ENCODE results near the gene MYRF.

MYRF gene

GRCh38 chr11:61713906-61714305, 38.5 kb upstream of the MYRF start:
- no peak for DNase-seq (ENCODE audit: extremely low read depth, low read depth)
- H3K4me3 ChIP-seq (replicated peaks; ENCODE audit: low read depth, low read length) = no peak overlapping the region
- TF ChIP-seq, protein P1, sequence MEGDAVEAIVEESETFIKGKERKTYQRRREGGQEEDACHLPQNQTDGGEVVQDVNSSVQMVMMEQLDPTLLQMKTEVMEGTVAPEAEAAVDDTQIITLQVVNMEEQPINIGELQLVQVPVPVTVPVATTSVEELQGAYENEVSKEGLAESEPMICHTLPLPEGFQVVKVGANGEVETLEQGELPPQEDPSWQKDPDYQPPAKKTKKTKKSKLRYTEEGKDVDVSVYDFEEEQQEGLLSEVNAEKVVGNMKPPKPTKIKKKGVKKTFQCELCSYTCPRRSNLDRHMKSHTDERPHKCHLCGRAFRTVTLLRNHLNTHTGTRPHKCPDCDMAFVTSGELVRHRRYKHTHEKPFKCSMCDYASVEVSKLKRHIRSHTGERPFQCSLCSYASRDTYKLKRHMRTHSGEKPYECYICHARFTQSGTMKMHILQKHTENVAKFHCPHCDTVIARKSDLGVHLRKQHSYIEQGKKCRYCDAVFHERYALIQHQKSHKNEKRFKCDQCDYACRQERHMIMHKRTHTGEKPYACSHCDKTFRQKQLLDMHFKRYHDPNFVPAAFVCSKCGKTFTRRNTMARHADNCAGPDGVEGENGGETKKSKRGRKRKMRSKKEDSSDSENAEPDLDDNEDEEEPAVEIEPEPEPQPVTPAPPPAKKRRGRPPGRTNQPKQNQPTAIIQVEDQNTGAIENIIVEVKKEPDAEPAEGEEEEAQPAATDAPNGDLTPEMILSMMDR (IDR thresholded peaks at IDR 0.05; ENCODE audit: low read depth, low read length, missing control alignments) = no peak

DNA sequence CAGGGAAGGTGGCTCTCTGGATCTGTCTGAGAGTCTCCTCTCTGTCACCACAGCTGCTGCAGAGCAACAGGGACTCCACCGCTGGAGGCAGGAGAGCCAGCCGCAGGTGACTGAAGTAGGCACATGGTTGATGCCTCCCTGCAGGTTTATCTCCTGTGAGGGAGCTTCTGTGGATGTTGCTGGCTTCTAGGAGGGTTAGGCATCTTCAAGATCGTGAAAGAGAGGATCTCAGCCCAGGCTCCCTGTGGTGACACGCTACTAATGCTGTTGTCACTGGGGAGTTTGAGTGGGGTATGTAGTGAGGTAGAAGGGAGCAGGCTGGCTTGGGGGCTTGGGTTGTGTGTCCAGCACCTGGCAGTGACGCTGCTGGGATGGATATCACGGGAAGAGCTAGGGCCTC, 38.1 kb upstream of the MYRF start:
- H3K4me3 ChIP-seq (replicated peaks; ENCODE audit: low read depth, low read length) = no peak overlapping the region
- TF ChIP-seq, protein P1 (IDR thresholded peaks at IDR 0.05; ENCODE audit: low read depth, low read length, missing control alignments) = no peak
- DNase-seq (ENCODE audit: extremely low read depth, low read depth) = no peak

- no peak overlapping the region for H3K4me3 ChIP-seq (replicated peaks; ENCODE audit: low read depth, low read length)
- TF ChIP-seq, protein P1 (IDR thresholded peaks at IDR 0.05; ENCODE audit: low read depth, low read length, missing control alignments) = no peak
- no peak for DNase-seq (ENCODE audit: extremely low read depth, low read depth)
Measured at GRCh38 chr11:61714916-61715315, 37.5 kb upstream of the MYRF start.

DNA sequence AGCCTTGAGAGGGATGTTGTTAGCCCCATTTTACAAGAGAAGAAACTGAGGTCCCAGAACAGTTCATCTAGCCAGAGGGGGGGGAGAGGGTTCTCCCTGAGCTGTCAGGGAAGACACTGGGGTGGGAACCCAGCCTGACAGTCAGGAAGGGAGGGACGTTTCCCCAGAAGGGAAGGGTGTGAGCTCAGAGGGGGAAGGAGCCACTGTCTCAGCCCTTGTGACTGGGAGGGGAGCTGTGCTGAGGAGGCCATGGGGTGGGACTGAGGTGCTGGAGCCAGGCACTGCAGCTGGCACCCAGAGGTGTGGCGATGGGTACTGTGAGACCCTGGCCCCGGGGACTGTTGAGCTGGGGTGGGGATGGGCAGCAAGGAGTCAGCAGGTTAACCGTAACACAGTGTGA, 36.6 kb upstream of the MYRF start:
- no peak for DNase-seq (ENCODE audit: extremely low read depth, low read depth)
- H3K4me3 ChIP-seq (replicated peaks; ENCODE audit: low read depth, low read length) = no peak overlapping the region
- TF ChIP-seq, protein P1 (IDR thresholded peaks at IDR 0.05; ENCODE audit: low read depth, low read length, missing control alignments) = no peak

- no peak for DNase-seq (ENCODE audit: extremely low read depth, low read depth)
- H3K4me3 ChIP-seq (replicated peaks; ENCODE audit: low read depth, low read length) = no peak overlapping the region
- TF ChIP-seq, protein P1 (IDR thresholded peaks at IDR 0.05; ENCODE audit: low read depth, low read length, missing control alignments) = no peak
Measured at GRCh38 chr11:61716478-61717285, 35.8 kb upstream of the MYRF start.

DNA sequence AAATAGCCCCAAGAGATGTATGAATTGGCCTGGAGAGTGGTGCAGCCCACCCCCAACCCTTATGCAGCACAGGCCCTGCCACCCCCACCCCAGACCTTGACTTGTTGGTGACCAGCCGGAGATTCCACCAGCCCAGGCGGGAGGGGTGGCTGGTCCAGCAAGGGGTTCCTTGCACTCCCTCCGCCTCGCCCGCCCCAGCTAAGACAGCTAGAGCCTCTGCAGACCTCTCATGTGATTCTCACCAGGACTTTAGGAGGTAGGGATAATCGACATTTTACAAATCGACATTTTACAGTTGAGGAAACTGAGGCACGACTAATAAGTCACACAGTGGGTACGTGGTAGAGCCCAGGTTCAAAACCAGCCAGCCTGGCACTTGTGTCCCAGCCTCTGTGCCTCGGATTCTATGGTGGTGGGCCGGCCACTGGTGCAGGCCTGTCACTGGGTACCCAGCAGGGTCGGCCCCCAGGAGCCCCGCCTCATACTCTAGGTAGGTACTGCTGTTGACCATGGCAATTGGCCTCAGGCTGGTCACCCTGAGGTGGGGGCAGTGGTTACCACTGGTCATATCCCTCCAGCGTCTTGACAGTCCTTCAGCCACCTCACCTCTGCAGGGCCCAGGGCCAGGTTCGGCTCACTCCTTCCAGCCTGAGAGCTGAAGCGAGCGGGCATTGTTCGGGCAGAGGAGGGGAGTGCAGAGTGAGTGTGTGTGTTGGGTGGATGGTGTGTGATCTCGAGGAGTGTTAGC, 35.0 kb upstream of the MYRF start:
- TF ChIP-seq, protein P1 (IDR thresholded peaks at IDR 0.05; ENCODE audit: low read depth, low read length, missing control alignments) = no peak
- H3K4me3 ChIP-seq (replicated peaks; ENCODE audit: low read depth, low read length) = no peak overlapping the region
- no peak for DNase-seq (ENCODE audit: extremely low read depth, low read depth)
